ENCODE data around the gene SSR4.
"Not testable (repeated sequence)": the region's sequence is repeated elsewhere in the genome, so short reads cannot be mapped to it uniquely, and the experiment has no call there.

SSR4 gene

DNA sequence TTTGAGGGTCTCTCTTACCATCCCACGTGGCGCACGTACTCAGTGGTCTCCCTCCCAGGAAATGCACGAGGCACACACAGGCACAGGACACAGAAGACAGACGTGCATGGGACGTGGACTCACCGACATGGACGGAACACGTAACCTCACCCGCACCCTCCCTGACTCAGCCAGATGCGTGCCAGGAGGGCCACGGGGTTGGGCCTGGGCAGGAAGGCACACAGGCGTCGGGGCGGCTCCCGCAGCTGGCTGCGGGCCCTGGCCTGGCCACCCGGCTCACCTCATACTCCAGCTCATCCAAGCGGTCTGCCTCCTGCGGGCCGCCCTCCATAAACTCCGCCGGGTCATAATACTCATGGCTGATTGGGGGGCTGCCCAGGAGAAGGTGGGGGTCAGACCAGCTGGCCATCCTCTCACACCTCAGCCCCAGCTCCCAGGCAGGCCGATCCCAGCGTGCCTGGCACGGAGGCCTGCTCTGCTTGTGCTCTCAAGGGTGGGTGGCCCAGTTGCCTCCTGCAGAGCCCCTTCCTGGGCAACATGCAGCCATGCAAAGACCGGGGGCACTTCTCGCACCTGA, 12.6 kb downstream of the SSR4 start:
- DNase-seq: no peak

DNA sequence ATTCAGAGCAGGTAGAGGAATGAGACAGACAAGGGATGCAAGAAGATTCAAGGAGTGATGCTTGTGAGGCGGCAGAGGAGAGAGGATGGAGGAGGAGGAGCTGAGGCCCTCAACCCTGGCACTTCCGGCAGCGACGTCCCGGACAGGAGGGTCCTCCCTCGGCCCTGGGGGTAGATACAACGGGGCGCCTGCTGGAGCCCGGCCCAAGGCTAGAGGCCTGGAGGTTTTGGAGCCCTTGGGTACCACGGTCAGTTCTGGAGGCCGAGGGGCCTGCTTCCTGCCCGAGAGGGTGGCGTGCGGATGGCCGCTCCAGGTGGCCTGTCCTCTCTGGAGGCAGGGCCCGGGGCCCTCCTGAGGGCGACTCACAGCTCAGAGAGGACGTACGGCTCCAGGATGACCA, 13.5 kb downstream of the SSR4 start:
- no peak for DNase-seq

DNA sequence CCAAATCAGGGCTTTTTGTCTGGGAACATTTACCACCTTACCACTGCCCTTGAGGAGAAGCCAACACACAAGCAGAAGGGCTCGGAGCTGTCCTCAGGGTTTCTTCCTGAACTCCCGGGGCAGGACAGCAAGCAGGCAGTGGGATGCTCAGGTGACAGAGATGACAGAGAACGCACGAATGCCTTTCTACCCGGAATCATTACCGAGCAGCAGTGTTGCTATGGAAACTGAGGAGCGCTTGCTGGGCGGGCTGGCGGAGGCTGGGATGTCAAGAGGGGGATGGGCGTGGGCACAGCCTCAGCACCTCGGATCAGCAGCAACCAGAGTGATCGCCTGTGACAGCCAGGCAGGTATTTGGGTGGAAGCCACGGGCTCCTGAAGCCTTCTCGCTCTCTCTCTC, 17.8 kb downstream of the SSR4 start:
- DNase-seq: no peak

DNA sequence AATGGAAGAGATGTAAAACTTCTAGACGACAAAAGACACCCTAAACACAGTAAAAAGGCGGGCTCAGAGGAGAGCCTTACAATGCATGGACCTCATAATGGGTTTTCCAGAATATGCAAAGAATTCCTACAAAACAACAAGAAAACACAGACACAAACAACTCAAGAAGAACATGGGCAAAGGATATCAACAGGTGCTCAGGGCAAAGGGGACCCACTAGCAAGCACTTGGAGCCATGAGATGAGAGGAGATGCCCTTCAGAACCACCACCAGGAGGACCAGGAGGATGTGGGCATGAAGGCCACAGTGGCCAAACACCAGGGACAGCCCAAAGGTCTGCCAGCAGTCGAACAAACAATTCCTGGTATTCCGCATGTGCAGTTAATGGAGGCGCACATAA, 18.7 kb downstream of the SSR4 start:
- no peak for DNase-seq

GRCh38 chrX:153814591-153815315, 20.3 kb downstream of the SSR4 start:
- DNase-seq: no peak

- DNase-seq: no peak
Observed at GRCh38 chrX:153816831-153817690, 22.6 kb downstream of the SSR4 start.

- not testable (repeated sequence) for DNase-seq
Observed at GRCh38 chrX:153818064-153818463, 23.6 kb downstream of the SSR4 start.

DNA sequence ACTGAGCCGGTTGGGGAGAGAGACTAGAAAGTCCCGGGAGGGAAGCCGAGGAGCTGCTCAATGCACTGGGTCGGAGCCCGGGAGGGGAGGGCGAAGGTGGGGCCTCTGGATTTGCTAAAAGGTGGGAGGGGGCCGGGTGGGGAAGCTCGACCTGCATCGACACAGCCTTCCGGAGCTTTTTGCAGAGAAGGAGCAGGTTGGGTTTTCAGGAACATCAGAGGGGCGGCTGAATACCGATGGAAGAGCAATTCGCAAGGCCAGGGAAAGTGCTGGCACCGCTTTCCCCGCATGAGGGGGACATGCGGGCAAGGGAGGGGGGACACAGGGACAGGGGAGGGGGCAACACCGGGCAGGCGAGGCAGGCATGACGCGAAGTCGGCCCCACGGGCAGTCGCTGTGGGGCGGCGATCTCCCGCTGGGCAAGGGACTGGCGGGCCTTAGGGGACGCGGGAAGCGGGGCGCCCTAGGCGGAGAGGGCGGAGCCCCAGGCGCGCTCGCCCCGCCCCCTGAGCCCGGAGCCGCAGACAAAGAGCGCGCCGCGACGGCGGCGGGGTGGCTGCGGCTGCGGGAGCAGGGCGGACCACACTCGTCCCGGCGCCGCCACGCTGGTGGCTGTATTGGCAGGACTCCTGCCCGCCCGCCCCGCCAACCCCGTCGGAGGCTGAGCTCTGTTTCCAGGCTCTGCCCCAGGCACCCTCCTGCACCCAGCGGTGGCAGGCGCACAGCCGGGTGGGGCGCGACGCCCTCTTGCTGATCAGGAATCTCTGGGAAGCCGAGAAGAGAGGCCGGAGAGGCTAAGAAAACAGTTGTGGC, 24.3 kb downstream of the SSR4 start:
- DNase-seq: peak; percentile 42

DNA sequence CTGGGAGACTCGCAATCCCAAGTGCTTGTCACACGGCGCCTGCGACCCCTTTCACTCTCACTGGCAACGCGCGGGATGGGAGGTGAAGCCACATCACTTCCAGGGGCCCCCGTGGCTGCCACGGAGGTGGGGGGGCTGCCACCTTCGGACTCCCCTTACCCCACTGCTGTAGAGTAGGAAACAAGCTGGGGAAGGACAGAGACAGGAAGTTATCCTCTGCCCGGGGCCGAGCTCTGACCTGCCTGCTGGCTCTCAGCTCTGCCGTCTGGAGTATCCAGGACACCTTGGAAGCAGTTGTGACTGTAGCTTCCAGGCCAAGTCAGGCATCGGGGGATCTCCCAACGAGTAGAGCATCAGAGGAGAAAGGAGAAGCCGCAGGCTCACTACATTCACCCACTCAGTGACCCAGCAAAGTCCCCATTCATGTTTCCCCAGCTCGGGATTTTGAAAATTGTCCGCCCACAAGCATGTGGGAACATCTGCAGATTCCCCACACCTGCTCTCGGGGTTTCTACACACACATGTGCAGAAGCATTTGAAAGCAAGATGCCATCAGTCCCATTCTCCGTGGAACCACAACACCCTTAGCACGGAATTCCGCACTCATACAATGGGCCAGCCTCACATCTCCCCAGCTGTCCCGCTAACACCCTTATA, 25.0 kb downstream of the SSR4 start:
- DNase-seq: no peak

DNA sequence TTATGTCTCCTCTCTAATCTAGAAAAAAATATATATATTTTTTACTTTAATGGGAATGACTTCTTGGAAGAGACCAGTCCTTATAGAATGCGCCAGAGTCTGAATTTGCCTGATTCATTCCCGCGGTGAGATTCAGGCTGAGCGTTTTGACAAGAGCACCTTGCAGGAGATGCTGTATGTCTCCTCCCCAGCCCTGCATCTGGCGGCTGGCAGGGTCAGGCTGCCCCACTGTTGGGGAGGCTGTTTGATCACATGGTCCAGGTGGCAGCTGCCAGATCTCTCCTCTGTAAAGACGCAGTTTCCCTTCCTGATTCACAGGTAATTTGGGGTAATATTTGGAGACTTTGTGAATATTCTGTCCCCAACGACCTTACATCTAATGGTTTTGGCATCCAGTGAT, 26.1 kb downstream of the SSR4 start:
- no peak for DNase-seq

GRCh38 chrX:153821066-153821465, 26.6 kb downstream of the SSR4 start:
- no peak for DNase-seq

GRCh38 chrX:153824348-153824747, 29.9 kb downstream of the SSR4 start:
- DNase-seq: no peak

GRCh38 chrX:153825042-153825441, 30.6 kb downstream of the SSR4 start:
- DNase-seq: no peak

DNA sequence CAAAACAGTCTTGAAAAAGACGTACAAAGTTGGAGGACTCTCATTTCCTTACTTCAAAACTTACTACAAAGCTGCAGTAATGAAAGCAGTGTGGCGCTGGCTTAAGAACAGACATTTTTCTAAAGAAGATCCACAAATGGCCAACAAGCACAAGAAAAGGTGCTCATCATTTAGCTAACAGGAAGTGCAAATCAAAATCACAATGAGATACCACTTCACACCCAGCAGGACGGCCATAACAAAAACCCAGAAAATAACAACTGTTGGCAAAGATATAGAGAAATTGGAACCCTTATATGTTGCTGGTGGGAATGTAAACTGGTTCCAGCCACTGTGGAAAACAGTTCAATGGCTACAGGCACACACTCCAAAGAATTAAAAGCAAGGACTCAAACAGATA, 32.5 kb downstream of the SSR4 start:
- no peak for DNase-seq

- no peak for DNase-seq
Observed at GRCh38 chrX:153827903-153828302, 33.4 kb downstream of the SSR4 start.

GRCh38 chrX:153828308-153828707, 33.8 kb downstream of the SSR4 start:
- no peak for DNase-seq

- no peak for DNase-seq
Observed at GRCh38 chrX:153828723-153829548, 34.5 kb downstream of the SSR4 start.

DNA sequence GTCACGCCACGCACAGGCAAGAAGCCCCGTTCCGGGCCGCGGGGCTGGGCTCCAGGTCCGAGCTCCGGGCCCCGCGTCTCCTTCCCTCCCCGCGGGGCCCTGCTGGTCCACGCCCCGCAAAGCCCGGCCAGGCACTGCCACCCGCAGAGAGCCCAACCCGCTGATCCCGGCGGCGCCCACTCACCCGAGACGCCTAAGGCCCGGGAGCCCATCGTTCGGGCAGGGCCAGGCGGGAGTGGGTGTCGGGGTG, 35.0 kb downstream of the SSR4 start:
- no peak for DNase-seq

DNA sequence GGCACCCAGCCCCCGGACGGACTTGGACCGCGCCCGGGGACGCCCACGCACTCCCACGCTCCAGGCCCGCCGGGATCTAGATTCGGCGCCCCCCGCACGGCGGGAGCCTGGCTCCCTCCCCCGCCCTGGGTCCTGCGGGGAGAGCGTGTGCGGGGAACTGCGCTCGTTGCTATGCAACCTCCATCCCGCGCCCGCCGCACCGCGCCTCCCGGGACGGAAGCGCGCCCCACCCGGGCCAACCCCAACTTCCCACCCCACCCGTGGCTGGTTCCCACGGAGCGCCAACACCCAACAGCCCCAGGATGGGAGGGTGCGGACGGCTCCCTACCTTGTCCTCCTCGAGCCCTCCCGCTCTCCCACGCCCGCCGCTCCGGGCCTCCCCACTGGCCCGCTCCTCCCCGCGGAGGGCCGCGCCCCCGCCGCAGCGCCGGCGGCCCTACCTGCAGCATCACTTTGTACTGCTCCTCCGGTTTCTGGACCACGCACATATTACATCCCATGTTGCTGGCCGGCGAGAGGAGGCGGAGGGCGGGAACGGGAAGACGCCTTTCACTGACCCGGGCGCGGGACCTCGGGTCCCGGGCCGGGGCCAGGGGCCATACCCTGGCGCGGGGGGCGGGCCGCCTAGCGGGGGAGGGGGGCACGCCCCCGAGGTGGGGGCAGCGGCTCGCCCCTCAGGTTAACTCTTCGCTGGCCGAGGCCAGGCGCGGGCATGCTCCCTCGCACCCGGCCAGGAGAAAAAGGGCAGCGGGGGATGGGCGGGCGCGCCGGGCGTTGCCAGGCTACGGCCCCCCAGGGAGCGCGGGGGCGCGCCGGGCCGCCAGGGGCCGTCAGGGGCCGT, 35.6 kb downstream of the SSR4 start, which contains the start of gene PDZD4:
Gene PDZD4 (minus strand): TSS at position 746 of the 841 bp plus-strand sequence. CDS start 246 bp downstream, at position 500.
- DNase-seq: no peak

GRCh38 chrX:153830640-153831428, 36.4 kb downstream of the SSR4 start:
- DNase-seq: no peak

Measured in DMS153 (cell line).